GM08714 (cell line): Measurements from ENCODE around the gene SEMA4A.
"Not testable (repeated sequence)": the region's sequence is repeated elsewhere in the genome, so short reads cannot be mapped to it uniquely, and the experiment has no call there.

Experiments
- H3K4me3 ChIP-seq: fragments of 200-500 bp; sonication (Bioruptor generic); 2 replicates; pipeline ENCODE4 v1.5.1; 2014; ENCODE audit warnings: mild to moderate bottlenecking, low read length, inconsistent platforms
- ZNF274 ChIP-seq: IDR thresholded peaks from 2 replicates; pipeline ENCODE4 v1.6.1; 2012; ENCODE audit warnings: mild to moderate bottlenecking, low read depth, low read length

The SEMA4A gene

GRCh38 chr1:156177919-156178654 is 24.7 kb downstream of the SEMA4A start:
- H3K4me3 ChIP-seq: no peak overlapping the region
- TF ChIP-seq ZNF274: no peak

- TF ChIP-seq ZNF274: no peak
- H3K4me3 ChIP-seq: no peak overlapping the region
Measured at GRCh38 chr1:156180471-156180870, 27.1 kb downstream of the SEMA4A start.

- not testable (repeated sequence) for H3K4me3 ChIP-seq
Measured at GRCh38 chr1:156181391-156181924, 28.1 kb downstream of the SEMA4A start.

GRCh38 chr1:156182010-156182779 is 28.8 kb downstream of the SEMA4A start:
- H3K4me3 ChIP-seq: not testable (repeated sequence)

- H3K4me3 ChIP-seq: not testable (repeated sequence)
Measured at GRCh38 chr1:156186347-156187177, 33.2 kb downstream of the SEMA4A start.

- H3K4me3 ChIP-seq: not testable (repeated sequence)
Measured at GRCh38 chr1:156190265-156190664, 36.9 kb downstream of the SEMA4A start.

- TF ChIP-seq ZNF274: no peak
- H3K4me3 ChIP-seq: no peak overlapping the region
Measured at GRCh38 chr1:156191292-156191964, 38.0 kb downstream of the SEMA4A start.

- TF ChIP-seq ZNF274: no peak
- H3K4me3 ChIP-seq: peak overlapping the region; percentile 74
Measured at GRCh38 chr1:156193208-156193487, 39.8 kb downstream of the SEMA4A start.

GRCh38 chr1:156193488-156194299 is 40.3 kb downstream of the SEMA4A start, which contains the start of gene SLC25A44:
TSS of gene SLC25A44 (plus strand) at chr1:156194104. CDS start at chr1:156199848, 5,744 bp downstream.
- no peak for TF ChIP-seq ZNF274
- H3K4me3 ChIP-seq: peak within 1 kb of the TSS; percentile 76

GRCh38 chr1:156194300-156194652 is 40.9 kb downstream of the SEMA4A start:
- no peak for TF ChIP-seq ZNF274
- peak overlapping the region; percentile 76 for H3K4me3 ChIP-seq

- TF ChIP-seq ZNF274: no peak
- H3K4me3 ChIP-seq: no peak overlapping the region
Measured at GRCh38 chr1:156195853-156196252, 42.5 kb downstream of the SEMA4A start.

GRCh38 chr1:156196445-156196844 is 43.1 kb downstream of the SEMA4A start:
- no peak for TF ChIP-seq ZNF274
- no peak overlapping the region for H3K4me3 ChIP-seq

GRCh38 chr1:156198831-156199349 is 45.5 kb downstream of the SEMA4A start:
- TF ChIP-seq ZNF274: no peak
- H3K4me3 ChIP-seq: no peak overlapping the region
